PC-9 (cell line): ENCODE data around the gene ASTN2.

Experiments used
- CTCF ChIP-seq: fragments of 200-600 bp; sonication (generic); conservative IDR thresholded peaks from 2 replicates; pipeline ENCODE4 v1.6.1; 2017; ENCODE audit warnings: mixed run types, antibody characterized with exemption, mild to moderate bottlenecking, moderate library complexity
- EZH2 ChIP-seq: fragments of 200-600 bp; sonication (generic); IDR thresholded peaks from 2 replicates; pipeline ENCODE4 v1.8.0; 2017; ENCODE audit warnings: antibody characterized with exemption, low read depth

GRCh38 chr9:117104206-117104605, 310.7 kb downstream of the ASTN2 start:
- no peak for TF ChIP-seq EZH2
- no peak for TF ChIP-seq CTCF
